Left ventricle myocardium superior (tissue), 1 donor: ENCODE measurements around the gene CNGA1. TPM values are rescaled to one million over a fixed set of nuclear protein-coding genes. Genes with fewer than 3 reads are reported as not detected.
A peak's percentile ranks its signal among the peaks of the same experiment; 100 is the strongest.

ENCODE experiments used
- ATAC-seq: fragments of 200-7000 bp; cut with Tn5 transposase; one replicate; pipeline ENCODE4 v1.9.1; 2020; ENCODE audit warnings: mild to moderate bottlenecking, moderate library complexity
- DNase-seq: peaks from one replicate; pipeline ENCODE4 v3.0.0-alpha.2; 2020
- intact Hi-C: fragments of 100-400 bp; cut with micrococcal nuclease; formaldehyde crosslinking; loops from one replicate; pipeline ENCODE4 v1.11.0; 2022
- long read RNA-seq: library from polyadenylated mRNA; unstranded; transcript quantifications from one replicate; pipeline ENCODE4 v2.0.0, GENCODE V29; 2021
- total RNA-seq: library from RNA; stranded (reverse); fragmentation: NEBNext Ultra II Directional; extraction: Animal tissue kit (Norgen Biotek cat#: 25700); gene quantifications from one replicate; pipeline ENCODE4 v1.2.1, GENCODE V29; 2021
- donor health status: DM: no; HTN: yes; CAD: no; lungs with severe emphysema.

Gene CNGA1
- not detected for total RNA-seq
- long read RNA-seq, result 0 reads

GRCh38 chr4:48016141-48017107, at the start of gene CNGA1, which contains the start of gene NIPAL1:
Gene CNGA1 (minus strand): TSS chr4:48016681. CDS start chr4:47952689, 63,992 bp downstream.
Gene NIPAL1 (plus strand): TSS chr4:48016772. CDS start chr4:48016840, 68 bp downstream.
- ATAC-seq (peak; percentile 99), DNase-seq (peak; percentile 87)
- intact Hi-C loops, result no loop called here

GRCh38 chr4:48065587-48066052, 49.1 kb upstream of the CNGA1 start:
- intact Hi-C loops, result no loop called here
- ATAC-seq (no peak), DNase-seq (no peak)

- intact Hi-C loops, result no loop called here
- no peak for ATAC-seq
- DNase-seq, result no peak
These were observed 47.9 kb upstream of the CNGA1 start for GRCh38 chr4:48064349-48064748.

DNA sequence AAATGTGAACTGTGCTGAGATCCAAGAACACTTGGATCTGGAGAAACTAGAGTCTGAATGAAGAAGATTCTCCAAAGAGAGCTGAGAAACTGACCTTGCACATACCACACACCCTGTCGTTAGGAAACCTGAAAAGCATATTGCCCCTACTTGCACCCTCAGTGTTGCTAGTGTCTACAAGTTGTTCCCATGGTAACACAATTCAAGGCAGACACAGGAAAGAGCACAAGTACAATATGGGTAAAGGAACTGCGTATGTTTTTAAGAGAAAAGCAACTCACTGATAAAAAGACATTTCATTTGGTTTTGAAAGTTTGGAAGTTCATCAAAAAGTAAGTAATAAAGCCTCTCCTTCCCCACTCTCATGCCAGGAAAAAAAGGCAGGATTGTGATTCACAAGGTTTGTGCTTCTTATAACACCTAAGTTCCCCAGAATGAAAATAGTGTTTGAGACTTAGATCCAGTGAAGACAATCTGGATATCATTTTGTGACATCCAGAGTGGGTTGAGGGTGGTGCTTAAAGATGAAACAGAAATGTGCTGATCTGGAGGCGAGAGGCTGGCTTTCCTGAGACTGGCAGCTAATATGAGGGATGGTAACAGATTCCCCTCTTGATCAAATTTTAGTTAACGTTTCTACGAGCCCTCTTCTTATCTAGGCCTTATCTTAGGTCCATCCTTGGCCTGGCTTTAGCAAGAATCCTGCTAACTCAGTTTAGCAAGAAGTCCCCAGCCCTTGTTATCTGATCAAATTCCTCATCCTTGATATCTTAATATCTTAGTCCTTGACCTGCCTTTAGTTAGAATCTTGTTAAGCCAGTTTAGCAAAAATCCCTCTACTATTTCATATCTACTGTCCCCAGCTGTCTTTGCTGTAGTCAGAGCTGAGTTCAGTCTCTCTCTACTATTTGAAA, 42.4 kb upstream of the CNGA1 start:
- intact Hi-C loops, result no loop called here
- no peak for ATAC-seq
- DNase-seq, result no peak

GRCh38 chr4:48051078-48051477, 34.6 kb upstream of the CNGA1 start:
- DNase-seq, result no peak
- intact Hi-C loops, result no loop called here
- no peak for ATAC-seq

DNA sequence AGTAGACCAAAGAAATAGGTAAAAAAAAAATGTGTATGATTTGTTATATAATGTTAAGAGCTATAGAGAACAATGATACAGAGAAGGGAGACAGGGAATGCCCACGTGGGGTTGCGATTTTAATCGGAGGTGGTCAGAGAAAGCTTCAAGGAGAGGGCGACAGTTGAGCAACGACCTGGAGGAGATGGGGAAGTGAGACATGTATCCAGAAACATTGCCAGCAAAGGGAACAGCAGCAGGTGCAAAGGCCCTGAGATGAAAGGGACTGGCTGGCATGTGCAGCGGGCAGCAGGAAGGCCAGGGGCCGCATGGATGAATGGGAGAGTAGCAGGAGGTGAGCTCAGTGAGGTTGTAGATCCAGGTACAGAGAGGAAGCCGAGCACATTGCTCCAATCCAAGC, 33.0 kb upstream of the CNGA1 start:
- DNase-seq (no peak), ATAC-seq (no peak)
- intact Hi-C loops, result no loop called here

- intact Hi-C loops, result no loop called here
- peak; percentile 59 for DNase-seq
These were observed 31.4 kb upstream of the CNGA1 start for GRCh38 chr4:48047896-48048295.

GRCh38 chr4:48047421-48047844, 31.0 kb upstream of the CNGA1 start:
- ATAC-seq (peak; percentile 45), DNase-seq (no peak)
- intact Hi-C loops, result no loop called here

More at GRCh38 chr4:48047896-48048295, 31.4 kb upstream of the CNGA1 start:
- peak; percentile 98 for ATAC-seq

GRCh38 chr4:48046059-48046458, 29.6 kb upstream of the CNGA1 start:
- no peak for ATAC-seq
- intact Hi-C loops, result no loop called here
- DNase-seq, result no peak

- ATAC-seq (no peak), DNase-seq (no peak)
- intact Hi-C loops, result no loop called here
These were observed 27.8 kb upstream of the CNGA1 start for GRCh38 chr4:48044298-48044697.

GRCh38 chr4:48043504-48043903, 27.0 kb upstream of the CNGA1 start:
- intact Hi-C loops, result no loop called here
- DNase-seq, result no peak
- no peak for ATAC-seq

DNA sequence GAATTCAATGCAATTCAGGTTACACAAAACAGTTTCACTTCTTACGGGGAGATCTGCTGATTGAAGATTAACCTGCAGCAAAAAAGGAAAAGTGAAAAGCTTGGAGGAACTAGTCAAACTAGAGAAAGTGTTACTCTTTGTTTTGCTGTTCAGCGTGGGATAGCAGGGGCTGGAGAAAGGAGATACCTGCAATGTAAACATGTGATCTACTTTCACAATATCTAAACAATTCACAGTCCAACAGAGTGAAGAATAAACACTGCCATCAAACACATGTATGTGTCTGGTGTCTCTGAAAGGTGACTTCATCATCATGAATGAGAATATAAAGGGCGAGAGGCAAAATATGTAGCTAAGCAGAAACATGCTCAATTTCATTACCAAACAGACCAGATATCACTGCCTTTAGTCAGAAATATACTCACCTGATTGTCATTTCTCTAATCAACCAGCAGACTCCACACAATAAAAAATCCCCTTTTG, 26.5 kb upstream of the CNGA1 start:
- no peak for ATAC-seq
- no peak for DNase-seq
- intact Hi-C loops, result no loop called here

- intact Hi-C loops, result no loop called here
- DNase-seq (no peak), ATAC-seq (no peak)
These were observed 25.2 kb upstream of the CNGA1 start for GRCh38 chr4:48041535-48042137.

DNA sequence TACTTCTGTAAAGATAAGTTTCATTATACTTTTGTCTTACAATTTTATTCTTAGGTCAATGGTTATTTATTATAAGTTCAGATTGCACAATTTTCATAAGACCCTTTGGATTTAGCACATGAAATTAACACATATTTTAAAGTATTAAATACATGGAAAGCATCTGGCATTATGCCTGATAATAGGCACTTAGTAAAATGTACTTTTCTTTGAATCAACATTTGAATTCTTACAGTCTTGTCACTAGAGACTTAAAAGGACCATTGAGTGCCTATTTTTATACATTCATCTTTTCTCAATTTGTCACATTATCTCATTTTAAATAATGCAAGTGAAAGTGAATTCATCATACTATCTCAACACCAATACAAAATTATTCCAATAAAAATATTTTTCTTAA, 23.1 kb upstream of the CNGA1 start:
- DNase-seq, result no peak
- intact Hi-C loops, result no loop called here
- ATAC-seq, result no peak

DNA sequence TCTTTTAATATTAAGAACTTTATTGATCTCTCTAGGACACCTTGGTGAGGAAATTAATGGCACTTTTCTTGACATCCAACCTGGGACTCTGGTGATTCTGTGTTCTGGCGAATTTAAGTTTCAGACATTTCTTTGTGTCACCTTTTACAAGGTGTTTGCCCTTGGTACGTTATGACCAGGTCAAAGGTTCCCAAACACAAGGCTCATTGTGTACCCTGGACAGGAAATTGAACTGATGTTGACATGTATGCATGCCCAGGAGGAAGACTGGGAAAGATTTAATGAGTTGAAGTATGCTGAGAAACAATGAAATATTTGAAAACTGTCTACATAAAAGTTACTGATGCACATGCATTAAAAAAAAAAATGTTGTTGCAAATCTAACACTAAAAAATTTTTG, 22.2 kb upstream of the CNGA1 start:
- DNase-seq (no peak), ATAC-seq (no peak)
- intact Hi-C loops, result no loop called here

GRCh38 chr4:48037117-48037462, 20.6 kb upstream of the CNGA1 start:
- ATAC-seq (no peak), DNase-seq (no peak)
- intact Hi-C loops, result no loop called here

DNA sequence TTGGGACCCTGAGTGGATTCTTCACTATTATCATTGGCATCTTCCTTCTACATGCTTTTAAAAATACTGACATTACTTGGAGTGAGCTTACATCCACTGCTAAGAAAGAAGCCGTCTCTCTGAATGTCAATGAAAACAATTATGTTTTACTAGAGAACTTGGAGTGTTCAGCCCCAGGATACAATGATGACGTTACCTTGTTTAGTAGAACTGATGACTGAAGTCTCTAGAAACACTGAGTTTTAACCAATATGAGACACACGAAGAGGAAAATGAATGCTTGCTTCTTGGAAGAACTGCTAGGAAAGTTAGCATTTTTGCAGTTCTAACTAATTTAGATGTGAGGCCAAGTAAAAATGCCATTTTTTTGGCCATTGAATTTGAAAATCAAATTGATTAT, 19.5 kb upstream of the CNGA1 start:
- no peak for ATAC-seq
- intact Hi-C loops, result no loop called here

GRCh38 chr4:48033825-48034413, 17.4 kb upstream of the CNGA1 start:
- DNase-seq (no peak), ATAC-seq (no peak)
- intact Hi-C loops, result no loop called here

More for the DNA sequence above, 19.5 kb upstream of the CNGA1 start:
- no peak for DNase-seq

DNA sequence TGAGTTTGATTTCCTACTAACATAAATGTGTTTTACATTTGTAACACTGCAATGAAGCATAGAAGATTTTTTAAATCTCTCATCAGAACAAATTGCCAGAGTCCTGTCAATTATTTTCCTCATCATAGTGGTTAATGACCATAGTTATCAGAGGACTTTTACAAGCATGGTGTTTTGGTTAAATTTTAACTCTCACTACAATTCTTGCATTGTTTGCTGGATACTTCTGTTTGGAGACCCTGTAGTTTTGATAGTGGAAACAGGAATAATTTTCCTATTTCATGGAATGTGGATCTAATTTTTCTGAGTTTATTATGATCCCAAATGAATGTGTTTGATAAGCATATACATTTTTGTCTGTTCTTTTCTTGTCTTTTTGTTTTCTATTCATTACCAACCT, 16.9 kb upstream of the CNGA1 start:
- no peak for DNase-seq
- intact Hi-C loops, result no loop called here
- ATAC-seq, result no peak
